Activated T-cell treated with anti-CD3 and anti-CD28 coated beads for 24 hours (primary cell): ENCODE data around the gene TMEM150C.
"Not testable (repeated sequence)": the region's sequence is repeated elsewhere in the genome, so short reads cannot be mapped to it uniquely, and the experiment has no call there.

Source experiments
- DNase-seq: peaks from one replicate; pipeline ENCODE4 v3.0.0-alpha.2; 2020; ENCODE audit warnings: low read depth

Gene TMEM150C

GRCh38 chr4:82473621-82474164 lies 88.1 kb downstream of the TMEM150C start:
- DNase-seq, result no peak

GRCh38 chr4:82473080-82473479 lies 88.7 kb downstream of the TMEM150C start:
- DNase-seq, result not testable (repeated sequence)

DNA sequence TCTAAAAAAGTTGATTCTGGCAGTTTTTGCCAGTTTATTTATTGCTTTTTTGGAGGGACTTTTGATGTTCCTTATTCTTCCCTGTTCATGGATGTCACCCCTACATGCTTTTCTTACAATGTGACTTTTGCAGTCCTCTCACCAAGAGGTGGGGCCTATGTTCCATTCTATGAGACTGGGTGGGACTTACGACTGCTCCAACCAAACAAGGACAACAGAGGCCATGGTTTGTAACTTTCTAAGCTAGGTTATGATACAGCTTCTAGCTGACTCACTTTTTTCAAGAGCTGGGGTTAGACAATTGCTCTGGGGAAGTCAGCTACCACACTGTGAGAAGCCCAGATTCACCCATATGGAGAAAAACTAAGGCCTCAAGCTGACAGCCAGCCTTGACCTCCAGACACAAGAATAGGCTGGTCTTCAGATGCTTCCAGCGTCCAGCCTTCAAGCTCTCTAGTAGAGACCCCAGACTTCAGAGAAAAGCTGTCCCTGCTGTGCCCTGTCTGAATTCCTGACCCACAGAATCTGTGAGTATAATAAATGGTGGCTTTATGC lies 91.9 kb downstream of the TMEM150C start:
- DNase-seq, result no peak

DNA sequence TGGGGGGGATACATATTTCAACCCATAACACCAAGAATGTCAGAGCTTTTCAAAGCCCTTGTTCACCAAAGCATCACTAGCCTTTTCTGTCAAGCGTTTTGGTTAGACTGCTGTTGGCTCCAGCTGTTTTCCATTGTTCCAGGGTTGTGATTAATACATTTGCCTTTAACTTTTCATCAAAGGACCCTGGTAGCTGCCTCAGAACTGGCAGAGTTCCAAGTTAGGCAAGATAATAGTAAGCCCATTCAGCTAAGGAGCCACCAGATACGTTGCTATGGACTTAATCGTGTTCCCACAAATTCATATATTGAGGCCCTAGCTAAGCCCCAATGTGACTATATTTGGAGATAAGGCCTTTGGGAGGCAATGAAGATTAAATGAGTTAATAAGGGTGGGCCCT lies 94.3 kb downstream of the TMEM150C start:
- no peak for DNase-seq

GRCh38 chr4:82463221-82463620 lies 98.6 kb downstream of the TMEM150C start:
- DNase-seq, result no peak

DNA sequence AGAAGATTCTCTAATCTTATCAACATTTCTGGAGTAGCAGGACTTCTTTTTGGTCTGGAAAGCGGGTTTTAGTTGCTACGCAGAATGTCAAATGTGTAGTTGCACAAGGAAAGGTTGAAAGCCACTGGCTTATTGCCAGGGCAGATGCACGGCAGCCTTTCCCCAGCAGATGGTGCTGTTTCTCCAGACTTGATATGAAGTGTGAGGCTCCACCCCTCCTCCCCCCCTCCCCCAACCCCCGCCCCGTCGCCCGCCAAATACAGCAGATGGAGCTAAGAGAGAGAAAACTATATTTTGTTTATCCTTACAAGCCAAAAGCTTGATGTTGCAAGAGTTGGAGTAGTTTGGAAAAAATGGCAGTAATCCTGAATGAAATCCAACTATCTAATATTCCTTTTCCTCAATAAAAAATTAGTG lies 99.4 kb downstream of the TMEM150C start:
- peak; percentile 72 for DNase-seq

DNA sequence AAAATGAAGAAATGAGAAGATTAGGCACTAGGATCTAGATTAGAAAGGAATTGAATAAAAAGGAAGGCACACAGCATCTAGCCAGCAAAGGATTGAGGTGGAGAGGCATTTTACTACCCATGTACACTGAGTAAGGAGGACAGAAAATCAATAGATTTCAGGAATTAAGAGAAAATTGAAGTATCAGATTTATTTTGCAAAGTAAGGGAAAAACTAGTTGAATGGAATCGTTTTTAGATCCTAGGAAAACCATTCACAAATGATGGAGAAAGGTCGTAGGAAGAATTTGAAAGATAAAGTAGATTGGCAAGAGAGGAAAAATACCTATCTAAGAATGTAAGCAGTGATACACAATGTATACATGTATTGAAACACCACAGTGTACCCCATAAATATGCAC lies 100.1 kb downstream of the TMEM150C start:
- no peak for DNase-seq

- DNase-seq, result no peak
Observed at GRCh38 chr4:82458729-82459128, 103.1 kb downstream of the TMEM150C start.

GRCh38 chr4:82457266-82457665 lies 104.5 kb downstream of the TMEM150C start:
- no peak for DNase-seq

- no peak for DNase-seq
Observed at GRCh38 chr4:82452026-82452425, 109.8 kb downstream of the TMEM150C start.

DNA sequence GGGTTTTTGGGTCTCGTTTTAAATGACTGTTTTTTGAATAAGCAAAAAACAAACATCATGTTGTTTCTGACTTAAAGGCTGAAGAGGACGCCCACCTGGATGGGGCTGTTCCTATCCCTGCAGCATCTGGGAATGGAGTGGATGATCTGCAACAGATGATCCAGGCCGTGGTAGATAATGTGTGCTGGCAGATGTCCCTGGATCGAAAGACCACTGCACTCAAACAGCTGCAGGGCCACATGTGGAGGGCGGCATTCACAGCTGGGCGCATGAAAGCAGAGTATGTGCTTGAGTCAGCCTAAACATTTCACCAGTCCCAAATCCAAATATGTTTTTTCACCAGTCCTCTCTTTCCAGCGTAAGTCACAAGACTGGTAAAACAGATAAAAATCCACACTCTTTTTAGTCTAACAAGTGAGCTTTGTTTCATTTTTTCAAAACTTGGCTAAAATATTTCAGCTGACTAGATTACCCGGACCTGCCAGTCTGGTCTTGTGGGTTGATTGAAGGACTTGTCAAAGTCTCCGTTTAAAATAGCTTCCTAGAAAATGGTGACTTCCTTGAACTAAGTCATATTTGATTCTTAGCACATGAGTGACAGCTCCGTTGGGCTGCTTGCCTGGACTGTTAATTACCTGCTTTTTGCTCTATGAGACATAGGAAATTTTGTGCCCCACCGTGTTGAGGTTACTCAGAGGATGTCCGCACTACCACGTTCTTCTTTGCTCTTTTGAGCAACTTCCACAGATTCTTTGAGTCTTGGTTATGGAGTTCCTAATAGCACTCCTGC lies 110.6 kb downstream of the TMEM150C start:
- DNase-seq, result no peak

DNA sequence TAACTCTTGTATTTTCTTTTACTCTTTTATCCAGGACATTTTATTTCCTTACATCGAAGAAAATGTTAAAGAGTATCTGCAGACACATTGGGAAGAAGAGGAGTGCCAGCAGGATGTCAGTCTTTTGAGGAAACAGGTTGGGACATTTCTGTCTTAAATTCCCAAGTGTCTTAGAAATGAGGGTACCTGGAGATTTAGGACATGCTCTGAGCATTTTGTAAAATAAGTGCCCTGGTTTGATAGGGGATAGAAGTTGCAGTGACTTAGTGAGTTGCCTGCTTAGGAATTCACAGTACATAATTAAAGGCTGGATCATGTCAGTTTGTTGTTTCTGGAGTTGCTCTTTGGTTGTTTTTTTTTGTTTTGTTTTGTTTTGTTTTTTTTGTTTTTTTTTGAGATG lies 113.9 kb downstream of the TMEM150C start:
- no peak for DNase-seq

DNA sequence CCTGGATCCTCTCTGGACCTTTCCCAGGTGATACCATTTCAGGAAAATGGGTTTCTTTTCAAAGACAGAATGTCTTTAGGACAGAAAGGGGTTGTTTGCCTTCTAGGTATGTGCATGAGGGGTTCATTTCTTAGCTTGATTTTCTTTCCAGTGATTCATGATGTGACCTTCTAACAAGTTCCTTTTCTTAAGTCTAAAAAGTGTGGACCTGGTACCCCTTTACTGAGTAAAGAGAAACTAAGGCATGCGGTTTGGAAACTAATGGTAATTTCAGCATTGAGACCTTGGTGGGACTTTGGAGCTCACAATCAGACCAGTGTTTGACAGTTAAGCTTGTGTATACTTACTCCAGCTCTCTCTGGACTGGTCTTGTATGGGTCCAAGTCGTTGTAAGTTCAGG lies 122.7 kb downstream of the TMEM150C start:
- no peak for DNase-seq

GRCh38 chr4:82437285-82438005 lies 124.3 kb downstream of the TMEM150C start:
- DNase-seq, result no peak

- no peak for DNase-seq
Observed at GRCh38 chr4:82436780-82437179, 125.0 kb downstream of the TMEM150C start.

GRCh38 chr4:82436130-82436529 lies 125.7 kb downstream of the TMEM150C start:
- DNase-seq, result no peak

DNA sequence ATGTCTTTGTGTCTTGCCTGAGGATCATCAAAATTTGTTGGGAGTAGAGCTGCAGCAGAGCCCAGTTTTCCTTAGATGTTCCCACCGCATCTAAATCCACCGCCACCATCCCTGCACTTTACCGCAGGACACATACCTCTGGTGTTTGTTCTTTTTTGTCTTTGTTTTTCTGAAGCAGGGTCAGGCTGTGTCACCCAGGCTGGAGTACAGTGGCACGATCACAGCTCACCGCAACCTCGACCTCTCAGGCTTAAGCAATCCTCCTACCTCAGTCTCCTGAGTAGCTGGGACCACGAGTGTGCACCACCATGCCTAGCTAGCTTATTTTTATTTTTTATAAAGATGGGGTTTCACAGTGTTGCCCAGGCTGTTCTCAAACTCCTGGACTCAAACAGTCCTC lies 126.8 kb downstream of the TMEM150C start:
- DNase-seq, result no peak

DNA sequence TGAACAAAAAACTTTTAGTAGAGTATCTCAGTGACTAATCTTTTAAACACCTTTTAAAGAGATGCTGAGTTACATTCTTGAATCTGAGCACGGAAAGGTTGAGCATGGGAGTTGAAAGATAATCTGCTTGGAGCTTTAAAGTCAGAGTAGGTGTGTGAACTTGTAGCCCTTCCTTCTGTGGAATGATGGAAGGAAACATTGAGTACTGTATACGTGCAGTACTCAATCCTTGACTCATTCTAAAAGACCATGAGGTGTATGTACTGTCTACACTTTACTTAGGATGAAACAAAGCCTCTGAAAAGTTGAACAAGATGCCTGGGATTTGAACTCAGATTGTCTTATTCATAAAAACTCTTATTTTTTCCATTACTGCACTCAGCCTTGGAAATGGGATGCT lies 128.0 kb downstream of the TMEM150C start:
- no peak for DNase-seq
